NB4 (cell line): Measurements from ENCODE around the gene LCE7A.

ENCODE experiments used
- DNase-seq: peaks from one replicate; pipeline ENCODE4 v3.0.0; 2010; ENCODE audit warnings: low read depth
- H3K4me3 ChIP-seq: one replicate; pipeline ENCODE4 v1.5.1; 2011; ENCODE audit warnings: mild to moderate bottlenecking, low read depth, low read length, moderate library complexity
- CTCF ChIP-seq: IDR thresholded peaks from one replicate; pipeline ENCODE4 v1.5.1; 2012; ENCODE audit warnings: low read depth, low read length
- MYC ChIP-seq: IDR thresholded peaks from 2 replicates; pipeline ENCODE4 v1.6.1; 2011; ENCODE audit warnings: low read depth, low read length
- POLR2A ChIP-seq: IDR thresholded peaks from 2 replicates; pipeline ENCODE4 v1.6.1; 2011; ENCODE audit warnings: mild to moderate bottlenecking; ENCODE audit not compliant: insufficient read length; ENCODE audit errors: extremely low read depth
- TF ChIP-seq, protein P1 (sequence below): IDR thresholded peaks from 2 replicates; pipeline ENCODE4 v1.6.1; 2011; ENCODE audit warnings: low read depth, low read length

Gene LCE7A

GRCh38 chr1:152880907-152881306, 21.1 kb downstream of the LCE7A start:
- no peak overlapping the region for H3K4me3 ChIP-seq
- TF ChIP-seq CTCF (no peak), MYC (no peak), POLR2A (no peak)
- TF ChIP-seq, protein P1, sequence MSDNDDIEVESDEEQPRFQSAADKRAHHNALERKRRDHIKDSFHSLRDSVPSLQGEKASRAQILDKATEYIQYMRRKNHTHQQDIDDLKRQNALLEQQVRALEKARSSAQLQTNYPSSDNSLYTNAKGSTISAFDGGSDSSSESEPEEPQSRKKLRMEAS, result no peak
- DNase-seq, result no peak

DNA sequence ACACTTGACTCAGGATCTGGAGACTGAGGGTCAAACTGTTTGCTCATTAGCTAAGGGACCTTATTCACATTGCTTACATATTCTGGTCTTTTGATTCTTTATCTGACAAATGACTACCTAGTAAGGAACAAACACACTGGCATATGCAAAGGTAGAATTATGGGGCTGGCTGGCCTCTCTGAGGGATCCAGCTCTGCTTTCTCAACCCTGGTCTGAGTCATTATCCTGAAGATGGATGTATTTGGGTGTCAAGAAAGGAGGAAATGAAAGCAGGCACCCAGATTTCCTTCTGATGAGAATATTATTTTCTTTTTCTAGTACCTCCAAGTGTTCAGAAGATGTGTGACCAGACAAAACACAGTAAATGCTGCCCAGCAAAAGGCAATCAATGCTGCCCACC, 24.3 kb downstream of the LCE7A start:
- no peak overlapping the region for H3K4me3 ChIP-seq
- no peak for DNase-seq
- TF ChIP-seq, protein P1, result no peak
- TF ChIP-seq MYC, result no peak

DNA sequence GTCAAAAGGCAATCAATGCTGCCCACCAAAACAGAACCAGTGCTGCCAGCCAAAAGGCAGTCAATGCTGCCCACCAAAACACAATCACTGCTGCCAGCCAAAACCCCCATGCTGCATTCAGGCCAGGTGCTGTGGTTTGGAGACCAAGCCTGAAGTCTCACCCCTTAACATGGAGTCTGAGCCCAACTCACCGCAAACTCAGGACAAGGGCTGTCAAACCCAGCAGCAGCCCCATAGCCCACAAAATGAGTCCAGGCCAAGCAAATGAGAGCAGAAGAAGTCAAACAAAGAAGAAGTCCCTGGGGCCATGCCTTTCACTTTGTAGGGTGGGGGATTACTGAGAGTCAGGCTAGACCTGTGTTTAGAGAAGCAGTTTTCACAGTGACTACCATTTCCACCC, 24.7 kb downstream of the LCE7A start:
- H3K4me3 ChIP-seq, result no peak overlapping the region
- TF ChIP-seq CTCF (no peak), POLR2A (no peak), MYC (no peak)
- TF ChIP-seq, protein P1, result no peak
- no peak for DNase-seq

- no peak overlapping the region for H3K4me3 ChIP-seq
- TF ChIP-seq POLR2A (no peak), CTCF (no peak), MYC (no peak)
- TF ChIP-seq, protein P1, result no peak
- no peak for DNase-seq
Measured at GRCh38 chr1:152884966-152885624, 25.3 kb downstream of the LCE7A start.

DNA sequence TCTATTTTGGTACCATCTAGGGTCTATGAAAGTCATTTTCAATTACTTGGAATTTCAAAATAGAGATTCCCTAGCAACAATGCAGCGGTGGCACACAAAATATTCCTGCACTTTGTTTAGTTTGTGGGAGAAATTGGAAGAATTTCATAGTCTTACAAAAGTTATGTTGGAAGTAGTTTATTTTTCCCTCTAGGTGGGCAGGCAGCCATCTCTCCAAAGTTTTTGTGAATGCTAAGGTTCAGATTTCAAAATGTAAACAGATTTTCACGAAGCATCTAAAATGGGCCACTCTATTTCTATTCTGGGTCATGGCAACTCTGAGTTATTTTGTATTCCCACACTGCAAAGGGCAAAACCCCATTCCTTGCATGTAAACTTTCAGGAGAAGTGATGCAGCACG, 26.3 kb downstream of the LCE7A start:
- DNase-seq, result no peak
- H3K4me3 ChIP-seq, result no peak overlapping the region
- TF ChIP-seq, protein P1, result no peak
- no peak for TF ChIP-seq POLR2A
- no peak for TF ChIP-seq CTCF

DNA sequence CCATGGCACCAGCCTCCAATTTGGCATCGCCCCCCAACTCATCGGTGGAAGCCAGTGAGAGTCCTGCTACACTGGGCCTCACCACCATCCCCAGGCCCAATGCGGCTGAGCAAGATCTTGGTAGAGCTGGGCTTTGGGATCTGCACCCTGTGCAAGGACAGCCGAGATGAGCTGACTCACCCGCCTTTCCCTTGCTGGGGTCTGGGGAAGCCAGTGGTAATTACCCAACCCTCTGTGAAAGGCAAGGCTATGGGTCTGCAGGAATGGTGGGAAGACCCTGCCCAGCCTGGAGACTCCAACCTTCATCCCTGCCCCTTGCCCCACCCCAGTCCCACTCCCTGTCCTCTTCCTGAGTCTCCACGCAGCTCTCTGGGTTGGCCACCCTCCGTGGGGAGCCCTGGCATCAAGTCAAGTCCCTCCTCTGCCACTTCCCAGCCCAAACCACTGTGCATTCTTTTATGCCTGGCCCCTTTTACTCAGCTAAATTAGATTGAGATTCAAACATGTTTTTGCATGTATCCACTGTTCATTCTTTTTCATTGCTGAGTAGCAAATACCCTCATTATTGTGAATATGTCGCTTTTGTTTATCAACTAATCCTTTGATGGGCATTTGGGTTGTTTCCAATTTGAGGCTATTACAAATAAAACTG, 27.1 kb downstream of the LCE7A start:
- H3K4me3 ChIP-seq, result no peak overlapping the region
- no peak for DNase-seq
- TF ChIP-seq POLR2A (no peak), CTCF (no peak), MYC (no peak)
- TF ChIP-seq, protein P1, result no peak
